ENCODE measurements around the gene RNF157. TPM values are rescaled to one million over a fixed set of nuclear protein-coding genes. Genes with fewer than 3 reads are reported as not detected.

RNF157 gene
- total and polyA plus RNA-seq, 3 experiments from 2014 or later, result 10.7 to 13.9 (median 13.9) TPM

DNA sequence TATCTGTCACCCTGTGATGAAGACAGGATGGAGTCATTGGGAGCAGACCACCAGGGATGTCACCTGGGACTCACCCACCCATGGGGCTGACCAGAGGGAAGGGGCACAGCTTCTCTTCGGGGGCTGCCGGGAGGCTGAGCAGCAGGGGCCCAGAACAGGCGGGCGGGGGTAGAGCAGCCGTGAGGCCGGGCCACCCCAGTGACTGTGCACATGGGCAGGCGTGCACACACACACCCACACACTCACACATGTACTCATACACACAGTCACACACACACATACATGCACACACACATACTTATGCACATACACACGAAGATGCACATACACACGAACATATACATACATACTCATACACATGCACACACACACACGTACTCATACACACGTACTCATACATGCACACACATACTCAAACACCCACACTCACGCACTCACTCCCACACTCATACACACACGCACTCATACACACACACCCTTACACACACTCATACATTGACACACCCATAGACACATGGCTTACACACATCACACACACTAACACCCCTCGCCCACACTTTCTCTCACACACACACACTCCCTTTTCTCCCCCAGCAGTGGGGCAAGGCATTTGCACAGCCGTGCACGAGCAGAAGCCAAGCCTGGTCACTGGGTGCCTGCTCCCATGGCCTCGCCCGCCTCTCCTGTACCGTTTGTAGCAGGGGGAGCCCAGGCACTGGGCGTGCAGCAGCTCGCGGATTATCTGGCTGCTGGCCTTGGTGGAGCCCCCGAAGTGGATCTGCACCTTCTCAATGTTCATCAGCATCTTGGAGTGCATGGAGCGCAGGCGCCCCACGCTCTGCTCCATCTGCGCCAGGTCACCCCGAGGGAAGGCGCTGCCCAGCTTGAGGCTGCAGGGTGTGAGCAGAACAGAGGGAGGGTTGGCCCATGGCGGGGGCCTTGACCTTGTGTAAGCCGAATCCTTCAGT, 37.3 kb upstream of the RNF157 start:
- Mint-ChIP-seq H3K9me3 (no peaks in the 10 kb centered on the region), H3K36me3 (no peaks in the 10 kb centered on the region), H3K4me3 (no peak overlapping the region), H3K27me3 (no peaks in the 10 kb centered on the region), H3K4me1 (peaks cover 10 to 32% (median 17%) of the 10 kb centered on the region in 3 donors), H3K27ac (peak overlapping the region in 4 of 8 donors; percentile 6 to 27 (median 14))
- CTCF ChIA-PET, result interaction anchor here (1.1 to 6.2 kb wide), 10 partner anchors 8 to 166 kb away, joined by 3 to 227 read pairs (median 24); partner anchors contain the start of genes FOXJ1 and RNF157
- H3K4me1 ChIP-seq (ENCODE audit: insufficient read depth, low read length), result peaks cover 30% of the 10 kb centered on the region
- no peaks in the 10 kb centered on the region for H3K27me3 ChIP-seq (ENCODE audit: insufficient read depth, low read length, poor library complexity, severe bottlenecking)
- no peak overlapping the region for H3K27ac ChIP-seq (ENCODE audit: low read depth, low read length)
- H3K9me3 ChIP-seq (ENCODE audit: low read length), result no peaks in the 10 kb centered on the region
- H3K36me3 ChIP-seq (ENCODE audit: insufficient read depth, low read length), result no peaks in the 10 kb centered on the region
- DNase-seq, result no peak
- POLR2A ChIA-PET, result interaction anchor here (0.5 to 0.6 kb wide), 2 partner anchors 74 to 132 kb away, joined by 3 to 5 read pairs; no protein-coding TSS in a partner anchor
- H3K4me3 ChIP-seq (ENCODE audit: low read length), result no peak overlapping the region

DNA sequence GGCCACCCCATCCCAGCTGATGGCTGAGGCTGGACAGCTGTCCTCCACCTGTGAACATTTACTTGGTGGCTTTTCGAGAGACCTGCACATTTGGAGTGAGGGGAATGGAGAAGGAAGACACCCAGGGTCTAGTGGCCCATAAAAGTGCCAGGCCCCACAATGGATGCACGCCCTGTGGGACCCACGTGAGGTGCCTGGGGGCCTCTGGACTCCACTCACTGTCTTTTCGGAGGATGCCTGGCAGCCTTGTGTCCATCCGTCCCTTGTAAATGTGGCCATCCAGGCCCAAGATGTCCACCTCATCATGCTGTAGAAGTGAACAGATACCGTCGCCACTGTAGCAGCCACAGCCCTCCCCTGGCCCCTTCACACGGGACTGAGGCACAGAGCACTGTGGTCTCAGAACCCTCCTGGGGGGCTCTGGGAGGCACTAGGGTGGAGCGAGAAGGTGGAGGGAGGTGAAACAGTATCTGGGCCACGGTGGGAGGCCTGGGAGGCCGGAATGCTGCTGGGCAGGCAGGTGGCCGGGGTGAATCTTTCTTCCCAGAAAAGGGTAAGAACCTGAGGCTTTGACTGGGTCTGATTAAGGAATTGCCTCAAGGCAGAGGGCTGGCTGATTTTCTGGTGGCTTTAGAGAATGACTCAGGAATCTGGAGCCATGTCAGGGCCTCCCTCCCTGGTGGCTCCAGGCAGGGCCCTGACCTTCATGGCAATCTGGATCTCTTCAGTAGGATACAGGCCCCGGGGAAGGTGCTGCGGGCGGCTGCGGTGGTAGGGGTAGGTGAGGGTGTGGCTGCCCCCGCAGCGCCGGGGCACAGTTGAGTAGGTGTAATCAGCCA, 36.4 kb upstream of the RNF157 start:
- POLR2A ChIA-PET, result no interaction called here
- Histone ChIP-seq H3K27me3 (ENCODE audit: insufficient read depth, low read length, poor library complexity, severe bottlenecking) (no peaks in the 10 kb centered on the region), H3K27ac (ENCODE audit: low read depth, low read length) (no peak overlapping the region), H3K9me3 (ENCODE audit: low read length) (no peaks in the 10 kb centered on the region), H3K4me3 (ENCODE audit: low read length) (no peak overlapping the region), H3K36me3 (ENCODE audit: insufficient read depth, low read length) (no peaks in the 10 kb centered on the region), H3K4me1 (ENCODE audit: insufficient read depth, low read length) (peaks cover 39% of the 10 kb centered on the region)
- Mint-ChIP-seq H3K27me3 (no peaks in the 10 kb centered on the region), H3K27ac (peak overlapping the region in 4 of 8 donors; percentile 19 to 63 (median 37)), H3K9me3 (no peaks in the 10 kb centered on the region), H3K4me1 (peaks cover 14 to 38% (median 17%) of the 10 kb centered on the region in 3 donors), H3K4me3 (no peak overlapping the region), H3K36me3 (no peaks in the 10 kb centered on the region)
- no peak for DNase-seq
- CTCF ChIA-PET, result interaction anchor here (0.8 to 5.5 kb wide), 4 partner anchors 96 to 155 kb away, joined by 3 to 227 read pairs (median 10); no protein-coding TSS in a partner anchor

DNA sequence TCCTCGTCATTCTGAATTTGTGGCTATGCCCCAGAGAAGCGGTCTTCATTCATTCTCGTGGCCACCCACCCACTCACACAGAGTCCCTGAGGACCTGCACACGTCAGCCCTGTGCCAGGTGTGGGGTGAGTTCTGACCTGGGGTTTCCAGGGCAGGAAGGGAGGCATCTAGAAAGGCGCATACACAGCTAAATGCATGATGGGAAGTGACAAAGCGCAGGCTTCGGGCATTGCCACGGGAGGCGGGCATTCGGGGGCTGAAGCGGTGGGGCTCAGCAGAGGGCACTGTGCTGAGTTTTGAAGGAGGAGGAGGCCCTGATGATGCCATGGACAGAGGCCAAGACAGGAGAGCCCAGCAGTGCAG, 35.8 kb upstream of the RNF157 start:
- Histone ChIP-seq H3K27me3 (ENCODE audit: insufficient read depth, low read length, poor library complexity, severe bottlenecking) (no peaks in the 10 kb centered on the region), H3K4me1 (ENCODE audit: insufficient read depth, low read length) (peaks cover 45% of the 10 kb centered on the region), H3K36me3 (ENCODE audit: insufficient read depth, low read length) (no peaks in the 10 kb centered on the region), H3K9me3 (ENCODE audit: low read length) (no peaks in the 10 kb centered on the region), H3K4me3 (ENCODE audit: low read length) (no peak overlapping the region), H3K27ac (ENCODE audit: low read depth, low read length) (no peak overlapping the region)
- H3K4me3 Mint-ChIP-seq, result no peak overlapping the region
- H3K9me3 Mint-ChIP-seq, result no peaks in the 10 kb centered on the region
- peaks cover 19 to 45% (median 23%) of the 10 kb centered on the region in 3 donors for H3K4me1 Mint-ChIP-seq
- no peak for DNase-seq
- ChIA-PET POLR2A (no interaction called here), CTCF (interaction anchor here (0.8 to 3.7 kb wide), 3 partner anchors 95 to 154 kb away, joined by 3 to 16 read pairs (median 3); no protein-coding TSS in a partner anchor)
- H3K36me3 Mint-ChIP-seq, result peaks cover 0 to under 1% (median 0%) of the 10 kb centered on the region in 3 donors
- peak overlapping the region in 1 of 8 donors; percentile 27 for H3K27ac Mint-ChIP-seq
- no peaks in the 10 kb centered on the region for H3K27me3 Mint-ChIP-seq

DNA sequence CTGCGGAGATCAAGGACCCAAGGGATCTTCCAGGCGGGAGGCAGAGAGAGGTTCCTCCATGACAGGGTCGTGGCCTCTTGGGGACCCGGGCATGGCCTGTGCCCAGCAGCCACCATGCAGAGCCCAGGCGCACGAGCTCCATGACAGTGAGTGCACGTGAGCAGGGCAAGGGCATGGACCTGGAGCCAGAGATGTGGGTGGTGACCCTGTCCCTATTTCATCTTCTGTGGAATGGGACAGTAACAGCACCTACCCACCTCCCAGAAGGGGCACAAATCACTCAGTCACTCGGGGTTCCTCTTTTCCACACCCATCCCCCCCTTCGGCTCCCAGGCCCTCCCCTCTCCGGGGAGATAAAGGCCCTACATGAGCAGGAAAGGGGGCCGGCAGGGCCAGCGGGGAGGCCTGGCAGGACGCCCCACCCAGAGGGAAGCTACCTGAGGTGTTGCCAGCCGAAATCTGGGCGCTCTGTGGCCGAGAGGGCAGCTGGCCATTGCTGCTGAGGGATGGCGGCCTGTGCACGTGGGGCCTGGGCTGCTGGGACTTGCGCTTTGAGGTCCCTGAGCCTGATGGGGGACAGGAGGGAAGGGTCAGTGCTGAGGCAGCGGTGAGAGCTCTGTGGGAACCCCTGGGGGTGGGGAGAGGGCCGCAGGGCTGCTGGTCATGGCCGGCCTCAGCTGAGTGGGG, 35.2 kb upstream of the RNF157 start:
- Mint-ChIP-seq H3K27me3 (no peaks in the 10 kb centered on the region), H3K9me3 (no peaks in the 10 kb centered on the region), H3K4me3 (no peak overlapping the region), H3K36me3 (peaks cover 0 to 4% (median 0%) of the 10 kb centered on the region in 3 donors), H3K27ac (peak overlapping the region in 1 of 8 donors; percentile 74), H3K4me1 (peaks cover 23 to 50% (median 28%) of the 10 kb centered on the region in 3 donors)
- H3K36me3 ChIP-seq (ENCODE audit: insufficient read depth, low read length), result peaks cover 4% of the 10 kb centered on the region
- DNase-seq, result no peak
- peaks cover 50% of the 10 kb centered on the region for H3K4me1 ChIP-seq (ENCODE audit: insufficient read depth, low read length)
- no peaks in the 10 kb centered on the region for H3K9me3 ChIP-seq (ENCODE audit: low read length)
- no peak overlapping the region for H3K27ac ChIP-seq (ENCODE audit: low read depth, low read length)
- no peak overlapping the region for H3K4me3 ChIP-seq (ENCODE audit: low read length)
- CTCF ChIA-PET, result interaction anchor here (0.8 to 3.7 kb wide), 4 partner anchors 95 to 154 kb away, joined by 3 to 16 read pairs (median 3); no protein-coding TSS in a partner anchor
- POLR2A ChIA-PET, result no interaction called here
- H3K27me3 ChIP-seq (ENCODE audit: insufficient read depth, low read length, poor library complexity, severe bottlenecking), result no peaks in the 10 kb centered on the region

DNA sequence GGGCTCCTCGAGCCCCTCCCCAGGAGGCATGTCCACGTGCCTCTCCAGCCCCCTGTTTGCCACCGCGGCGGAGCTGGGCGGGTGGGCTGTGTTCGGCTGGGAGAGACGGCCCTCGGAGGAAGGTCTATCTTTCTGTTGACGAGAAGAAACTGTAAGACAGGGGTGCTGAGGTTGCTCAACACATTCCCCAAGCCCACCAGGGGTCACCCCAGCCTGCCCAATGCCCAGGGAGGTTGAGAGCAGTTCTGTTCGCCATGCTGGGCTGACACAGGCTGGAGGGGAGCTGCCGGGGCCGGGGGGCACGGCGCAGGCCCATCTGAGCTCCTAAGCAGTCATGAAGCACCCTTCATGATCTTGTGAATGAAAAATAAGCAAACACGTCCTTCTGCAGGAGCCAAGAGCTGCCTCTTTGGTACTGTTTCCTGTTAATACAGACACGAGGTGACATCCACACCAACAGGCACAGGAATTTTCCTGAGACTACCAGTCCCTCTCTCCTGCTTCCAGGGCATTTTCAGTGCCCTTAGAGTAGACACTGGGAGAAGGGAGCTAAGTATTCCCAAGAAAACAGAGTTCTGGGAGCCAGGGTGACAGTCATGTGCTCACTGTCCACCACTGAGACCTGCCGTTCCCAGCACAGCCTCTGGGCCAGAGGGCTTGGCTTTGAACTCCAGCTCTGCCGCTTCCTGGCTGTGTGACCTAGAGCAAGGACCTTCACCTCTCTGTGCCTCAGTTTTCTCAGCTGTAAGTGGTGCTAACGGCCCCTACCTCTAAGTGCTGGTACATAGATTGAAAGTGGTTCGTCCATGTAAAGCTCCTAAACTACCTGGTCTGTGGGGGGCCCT, 34.0 kb upstream of the RNF157 start:
- POLR2A ChIA-PET, result interaction anchor here (0.6 to 4.3 kb wide), 5 partner anchors 11 to 95 kb away, joined by 3 to 38 read pairs (median 6); partner anchors contain the start of genes RNF157 and UBALD2
- no peak overlapping the region for H3K27ac ChIP-seq (ENCODE audit: low read depth, low read length)
- H3K27me3 Mint-ChIP-seq, result no peaks in the 10 kb centered on the region
- H3K9me3 Mint-ChIP-seq, result no peaks in the 10 kb centered on the region
- no peak for DNase-seq
- H3K27me3 ChIP-seq (ENCODE audit: insufficient read depth, low read length, poor library complexity, severe bottlenecking), result no peaks in the 10 kb centered on the region
- H3K4me3 ChIP-seq (ENCODE audit: low read length), result no peak overlapping the region
- H3K27ac Mint-ChIP-seq, result peak overlapping the region in 6 of 8 donors; percentile 26 to 79 (median 36)
- peaks cover 7% of the 10 kb centered on the region for H3K36me3 ChIP-seq (ENCODE audit: insufficient read depth, low read length)
- H3K4me1 ChIP-seq (ENCODE audit: insufficient read depth, low read length), result peaks cover 52% of the 10 kb centered on the region
- peaks cover 0 to 9% (median 0%) of the 10 kb centered on the region in 3 donors for H3K36me3 Mint-ChIP-seq
- H3K9me3 ChIP-seq (ENCODE audit: low read length), result no peaks in the 10 kb centered on the region
- peak overlapping the region in 2 of 7 donors; percentile 20 to 24 for H3K4me3 Mint-ChIP-seq
- CTCF ChIA-PET, result interaction anchor here (1.1 to 7.1 kb wide), 3 partner anchors 94 to 152 kb away, joined by 3 to 46 read pairs (median 16); no protein-coding TSS in a partner anchor
- peaks cover 32 to 56% (median 34%) of the 10 kb centered on the region in 3 donors for H3K4me1 Mint-ChIP-seq

DNA sequence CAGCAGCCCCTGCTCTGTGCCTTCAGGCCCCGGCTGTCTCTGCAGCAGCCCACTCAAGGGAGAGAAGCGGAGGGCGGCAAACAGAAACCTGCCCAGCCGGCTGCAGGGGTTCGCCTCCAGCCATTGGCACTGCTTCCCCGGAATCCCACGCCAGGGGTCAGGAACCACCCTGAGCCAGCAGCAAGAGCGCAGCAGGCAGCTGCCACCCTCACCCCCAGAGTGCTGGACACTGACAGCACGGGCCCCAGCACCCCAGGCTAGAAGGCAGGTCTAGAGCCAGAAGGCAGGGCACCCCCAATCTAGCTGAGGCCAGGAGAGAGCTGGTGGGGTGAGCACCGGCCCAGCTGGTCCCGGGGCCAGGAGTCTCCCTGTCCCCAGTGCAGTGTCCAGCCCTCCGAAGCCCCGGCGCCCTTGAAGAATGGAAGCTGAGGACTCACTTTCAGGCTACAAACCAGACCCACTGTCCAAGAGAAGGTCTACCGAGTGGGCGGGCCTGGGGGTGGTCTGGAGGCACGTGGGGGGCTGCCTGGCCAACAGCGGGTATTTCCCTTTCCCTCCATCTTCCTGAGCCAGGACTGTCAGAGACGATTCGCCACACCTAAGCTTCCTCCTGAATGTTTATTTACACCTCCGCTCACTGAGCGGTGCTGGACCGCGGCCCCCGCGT, 33.3 kb upstream of the RNF157 start:
- no peak overlapping the region for H3K4me3 ChIP-seq (ENCODE audit: low read length)
- H3K27ac ChIP-seq (ENCODE audit: low read depth, low read length), result peak overlapping the region; percentile 67
- CTCF ChIA-PET, result interaction anchor here (2.7 to 7.1 kb wide), 3 partner anchors 10 to 151 kb away, joined by 8 to 46 read pairs (median 16); no protein-coding TSS in a partner anchor
- peaks cover 58% of the 10 kb centered on the region for H3K4me1 ChIP-seq (ENCODE audit: insufficient read depth, low read length)
- Mint-ChIP-seq H3K9me3 (no peaks in the 10 kb centered on the region), H3K4me3 (peak overlapping the region in 4 of 7 donors; percentile 71 to 91 (median 80)), H3K27ac (peak overlapping the region; percentile 85 to 98 (median 94)), H3K4me1 (peaks cover 38 to 62% (median 39%) of the 10 kb centered on the region in 3 donors), H3K36me3 (peaks cover 0 to 14% (median 0%) of the 10 kb centered on the region in 3 donors), H3K27me3 (no peaks in the 10 kb centered on the region)
- POLR2A ChIA-PET, result interaction anchor here (0.5 to 4.3 kb wide), 6 partner anchors 11 to 452 kb away, joined by 3 to 38 read pairs (median 5); partner anchors contain the start of genes RNF157 and UBALD2
- H3K27me3 ChIP-seq (ENCODE audit: insufficient read depth, low read length, poor library complexity, severe bottlenecking), result no peaks in the 10 kb centered on the region
- H3K36me3 ChIP-seq (ENCODE audit: insufficient read depth, low read length), result peaks cover 12% of the 10 kb centered on the region
- no peaks in the 10 kb centered on the region for H3K9me3 ChIP-seq (ENCODE audit: low read length)
- no peak for DNase-seq

All from CD8-positive, alpha-beta memory T cell (primary cell).